Measurements from ENCODE around the gene NUP42.

GRCh38 chr7:23208316-23208715, 26.5 kb downstream of the NUP42 start:
- TF ChIP-seq POLR2A (IDR thresholded peaks at IDR 0.05; ENCODE audit: low read depth, low read length) (no peak), POLR2AphosphoS5 (IDR thresholded peaks at IDR 0.05; ENCODE audit: low read depth, low read length) (no peak), POU2F2 (IDR thresholded peaks at IDR 0.05; ENCODE audit: low read depth, low read length) (no peak), TAF1 (IDR thresholded peaks at IDR 0.05; ENCODE audit: low read depth, low read length) (no peak), PAX5 (IDR thresholded peaks at IDR 0.05; ENCODE audit: insufficient read depth, low read length, severe bottlenecking) (no peak), SPI1 (IDR thresholded peaks at IDR 0.05; ENCODE audit: low read depth, low read length) (no peak)

Data from GM12891 (cell line).